NCI-H187 treated with DMSO at 0.1 percent for 48 hours (cell line): Measurements from ENCODE around the gene HAGHL.

Experiments
- DNase-seq: peaks from one replicate; lab custom pipeline; 2025; lab: John Stamatoyannopoulos, UW

HAGHL gene

GRCh38 chr16:759110-759910, 32.4 kb downstream of the HAGHL start:
- DNase-seq, result no peak

DNA sequence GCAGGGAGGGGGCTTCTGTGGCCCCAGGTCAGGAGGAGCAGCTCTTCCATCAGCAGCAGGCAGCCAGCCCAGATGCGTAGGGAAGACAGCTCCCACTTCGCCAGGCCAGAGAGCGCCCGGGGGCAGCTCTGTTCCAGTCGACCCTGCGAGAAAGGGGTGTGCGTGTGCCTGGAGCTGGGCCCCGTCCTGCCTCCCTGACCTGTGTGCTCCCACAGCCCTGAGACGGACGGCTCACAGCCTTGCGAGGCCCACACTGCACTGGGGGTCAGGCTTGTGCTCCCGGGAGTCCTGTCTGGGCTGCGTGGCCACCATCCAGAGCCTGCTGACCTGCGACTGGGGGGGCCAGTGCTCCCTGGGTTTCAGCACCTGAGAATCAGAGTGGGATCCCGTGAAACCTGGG, 33.2 kb downstream of the HAGHL start:
- no peak for DNase-seq

- DNase-seq, result no peak
Measured at GRCh38 chr16:760545-761343, 33.8 kb downstream of the HAGHL start, which contains the start of gene MSLN. TSS of gene MSLN (plus strand) at chr16:760734. CDS start at chr16:762681, 1,947 bp downstream.

DNA sequence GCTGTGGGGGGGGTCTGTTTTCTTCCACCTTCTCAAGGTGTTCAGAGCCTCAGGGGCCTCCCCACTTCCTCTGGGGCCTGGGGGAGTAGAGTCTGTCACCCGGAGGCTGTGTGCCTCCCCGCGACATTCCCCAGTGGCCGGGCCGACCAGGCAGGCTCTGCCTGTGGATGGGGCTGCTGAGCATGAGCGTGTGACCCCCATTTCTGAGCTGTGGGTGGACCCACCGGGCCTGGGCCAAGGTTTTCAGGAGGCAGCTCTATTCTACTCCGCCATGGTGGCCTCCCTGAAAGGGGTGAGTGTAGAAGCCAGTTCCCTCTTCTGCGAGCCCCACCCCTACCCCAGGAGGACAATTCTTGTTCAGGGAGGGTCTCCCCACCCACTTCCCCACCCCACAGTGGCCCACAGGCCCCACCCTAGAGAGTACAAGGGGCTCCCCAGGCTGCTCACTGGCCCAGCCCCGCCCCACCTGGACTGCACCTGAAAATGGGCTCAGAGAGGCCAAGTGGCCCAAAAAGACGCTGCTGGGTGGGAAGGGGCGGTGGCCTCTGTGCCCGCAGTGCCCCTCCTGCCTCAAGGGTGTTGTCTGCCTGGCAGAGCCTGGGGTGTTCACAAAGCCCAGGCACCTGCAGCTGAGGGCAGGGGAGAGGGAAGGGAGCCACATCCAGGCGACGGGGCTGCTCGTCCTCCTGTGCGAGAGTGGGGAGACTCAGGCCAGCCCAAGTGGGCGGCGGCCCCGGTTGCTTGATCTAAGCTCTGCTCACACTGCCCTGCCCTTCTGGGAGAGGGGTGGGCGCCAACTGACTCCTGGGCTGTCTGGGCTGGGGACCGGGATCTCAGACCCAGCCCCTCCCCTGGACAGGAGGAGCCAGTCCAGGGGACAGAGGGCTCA, 35.0 kb downstream of the HAGHL start:
- no peak for DNase-seq

GRCh38 chr16:762595-763268, 35.8 kb downstream of the HAGHL start:
- no peak for DNase-seq

- DNase-seq, result no peak
Measured at GRCh38 chr16:763369-764183, 36.7 kb downstream of the HAGHL start.

DNA sequence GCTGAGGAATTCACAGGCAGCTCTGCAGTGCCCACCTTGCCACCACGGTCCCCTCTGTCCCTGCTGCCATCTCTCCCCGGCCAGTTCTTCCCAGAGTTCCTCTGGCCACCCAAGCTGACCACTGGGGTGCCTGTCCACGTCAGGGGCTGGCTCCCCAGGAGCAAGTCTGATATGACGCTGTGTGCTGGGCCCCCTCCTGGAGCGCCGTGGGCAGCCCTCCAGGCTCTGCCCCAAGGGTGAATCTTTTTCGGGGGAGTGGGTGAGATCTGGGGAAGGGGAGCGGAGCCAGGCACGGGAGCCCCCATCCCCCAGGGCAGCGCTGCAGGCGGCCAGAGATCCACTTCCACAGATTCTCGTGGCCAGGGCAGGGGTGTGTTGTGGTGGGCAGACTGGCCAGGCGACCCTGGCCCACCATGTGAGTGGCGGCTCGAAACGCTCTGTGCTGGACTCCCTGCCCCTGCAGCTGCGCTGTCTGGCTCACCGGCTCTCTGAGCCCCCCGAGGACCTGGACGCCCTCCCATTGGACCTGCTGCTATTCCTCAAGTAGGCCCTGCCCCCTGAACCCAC, 37.4 kb downstream of the HAGHL start:
- no peak for DNase-seq

DNA sequence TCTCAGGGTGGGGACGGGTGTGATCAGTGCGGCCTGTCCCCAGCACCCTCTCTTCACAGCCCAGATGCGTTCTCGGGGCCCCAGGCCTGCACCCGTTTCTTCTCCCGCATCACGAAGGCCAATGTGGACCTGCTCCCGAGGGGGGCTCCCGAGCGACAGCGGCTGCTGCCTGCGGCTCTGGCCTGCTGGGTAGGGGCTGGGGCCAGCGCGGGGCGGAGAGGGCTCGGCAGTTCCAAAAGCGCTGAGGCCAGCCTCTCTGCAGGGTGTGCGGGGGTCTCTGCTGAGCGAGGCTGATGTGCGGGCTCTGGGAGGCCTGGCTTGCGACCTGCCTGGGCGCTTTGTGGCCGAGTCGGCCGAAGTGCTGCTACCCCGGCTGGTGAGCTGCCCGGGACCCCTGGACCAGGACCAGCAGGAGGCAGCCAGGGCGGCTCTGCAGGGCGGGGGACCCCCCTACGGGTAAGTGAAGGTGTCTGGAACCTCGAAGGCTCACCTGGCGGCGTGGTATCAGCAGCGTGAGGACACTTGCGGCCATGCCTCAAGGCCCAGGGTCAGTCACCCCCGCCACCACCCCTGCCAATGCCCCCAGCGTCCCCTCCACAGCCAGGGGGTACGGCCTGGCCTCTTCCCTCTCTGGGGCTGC, 38.1 kb downstream of the HAGHL start:
- DNase-seq, result no peak

DNA sequence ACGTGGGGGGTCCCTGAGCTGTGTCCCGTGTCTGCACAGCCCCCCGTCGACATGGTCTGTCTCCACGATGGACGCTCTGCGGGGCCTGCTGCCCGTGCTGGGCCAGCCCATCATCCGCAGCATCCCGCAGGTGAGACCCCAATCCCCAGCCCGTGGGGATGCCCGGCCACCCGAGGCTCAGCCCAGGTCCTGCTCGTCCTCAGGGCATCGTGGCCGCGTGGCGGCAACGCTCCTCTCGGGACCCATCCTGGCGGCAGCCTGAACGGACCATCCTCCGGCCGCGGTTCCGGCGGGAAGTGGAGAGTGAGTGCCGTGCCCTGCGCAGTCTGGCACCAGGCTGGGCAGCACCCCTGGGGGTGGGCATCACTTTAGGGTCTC, 38.6 kb downstream of the HAGHL start:
- no peak for DNase-seq

DNA sequence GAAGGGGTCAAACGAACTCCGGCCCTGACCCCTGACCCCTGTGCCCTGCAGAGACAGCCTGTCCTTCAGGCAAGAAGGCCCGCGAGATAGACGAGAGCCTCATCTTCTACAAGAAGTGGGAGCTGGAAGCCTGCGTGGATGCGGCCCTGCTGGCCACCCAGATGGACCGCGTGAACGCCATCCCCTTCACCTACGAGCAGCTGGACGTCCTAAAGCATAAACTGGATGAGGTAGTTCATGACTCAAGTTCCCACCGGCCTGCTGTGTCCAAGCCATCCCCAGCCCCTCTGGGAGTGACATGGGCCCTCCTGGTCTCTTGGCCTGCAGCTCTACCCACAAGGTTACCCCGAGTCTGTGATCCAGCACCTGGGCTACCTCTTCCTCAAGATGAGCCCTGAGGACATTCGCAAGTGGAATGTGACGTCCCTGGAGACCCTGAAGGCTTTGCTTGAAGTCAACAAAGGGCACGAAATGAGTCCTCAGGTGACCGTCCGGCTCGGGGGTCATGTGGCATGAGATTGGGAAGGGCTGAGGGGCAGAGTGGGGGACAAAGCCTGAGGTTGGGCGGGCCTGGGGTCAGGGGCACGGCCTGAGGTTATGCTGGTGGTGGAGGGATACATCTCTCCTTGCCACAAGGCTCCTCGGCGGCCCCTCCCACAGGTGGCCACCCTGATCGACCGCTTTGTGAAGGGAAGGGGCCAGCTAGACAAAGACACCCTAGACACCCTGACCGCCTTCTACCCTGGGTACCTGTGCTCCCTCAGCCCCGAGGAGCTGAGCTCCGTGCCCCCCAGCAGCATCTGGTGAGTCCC, 39.3 kb downstream of the HAGHL start:
- no peak for DNase-seq

DNA sequence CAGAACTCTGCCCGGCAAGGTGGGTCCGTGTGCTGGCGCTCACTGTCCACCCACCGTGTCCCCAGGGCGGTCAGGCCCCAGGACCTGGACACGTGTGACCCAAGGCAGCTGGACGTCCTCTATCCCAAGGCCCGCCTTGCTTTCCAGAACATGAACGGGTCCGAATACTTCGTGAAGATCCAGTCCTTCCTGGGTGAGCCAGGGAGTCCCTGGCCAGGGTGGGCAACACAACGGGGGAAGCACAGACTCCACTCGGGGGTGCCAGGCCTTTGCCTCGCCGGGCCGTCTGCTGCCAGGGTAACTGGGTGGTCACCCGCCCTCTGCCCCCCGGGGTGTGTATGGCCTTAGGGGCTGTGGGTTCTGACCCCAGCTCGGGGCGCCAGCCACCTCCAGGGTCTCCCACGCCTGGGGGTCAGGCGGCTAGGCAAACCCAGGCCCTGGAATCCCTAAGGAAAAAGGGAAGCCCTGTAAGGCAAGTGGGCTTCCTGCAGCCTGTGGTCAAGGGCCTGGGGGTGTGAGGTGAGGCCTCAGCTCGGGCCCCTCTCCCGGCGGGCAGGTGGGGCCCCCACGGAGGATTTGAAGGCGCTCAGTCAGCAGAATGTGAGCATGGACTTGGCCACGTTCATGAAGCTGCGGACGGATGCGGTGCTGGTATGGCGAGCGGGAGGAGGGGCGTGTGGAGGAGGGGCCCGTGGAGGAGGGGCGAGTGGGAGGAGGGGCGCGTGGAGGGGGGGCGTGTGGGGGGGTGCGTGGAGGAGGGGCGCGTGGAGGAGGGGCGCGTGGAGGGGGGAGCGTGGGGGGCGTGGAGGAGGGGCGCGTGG, 40.1 kb downstream of the HAGHL start:
- no peak for DNase-seq

DNA sequence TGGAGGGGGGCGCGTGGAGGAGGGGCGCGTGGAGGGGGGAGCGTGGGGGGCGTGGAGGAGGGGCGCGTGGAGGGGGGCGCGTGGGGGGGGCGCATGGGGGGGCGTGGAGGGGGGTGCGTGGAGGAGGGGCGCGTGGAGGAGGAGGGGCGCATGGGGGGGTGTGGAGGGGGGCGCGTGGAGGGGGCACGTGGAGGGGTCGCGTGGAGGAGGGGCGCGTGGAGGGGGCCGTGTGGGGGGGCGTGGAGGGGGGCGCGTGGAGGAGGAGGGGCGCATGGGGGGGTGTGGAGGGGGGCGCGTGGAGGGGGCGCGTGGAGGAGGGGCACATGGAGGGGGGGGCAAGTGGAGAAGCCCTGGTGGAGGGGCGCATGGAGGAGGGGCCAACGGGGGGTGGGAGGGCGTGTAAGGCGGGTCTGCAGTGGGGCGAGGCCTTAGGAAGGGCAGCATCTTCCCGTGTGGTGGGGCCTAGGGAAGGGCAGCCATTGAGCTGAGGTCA, 40.9 kb downstream of the HAGHL start:
- no peak for DNase-seq

- no peak for DNase-seq
Measured at GRCh38 chr16:768428-768827, 41.5 kb downstream of the HAGHL start.

DNA sequence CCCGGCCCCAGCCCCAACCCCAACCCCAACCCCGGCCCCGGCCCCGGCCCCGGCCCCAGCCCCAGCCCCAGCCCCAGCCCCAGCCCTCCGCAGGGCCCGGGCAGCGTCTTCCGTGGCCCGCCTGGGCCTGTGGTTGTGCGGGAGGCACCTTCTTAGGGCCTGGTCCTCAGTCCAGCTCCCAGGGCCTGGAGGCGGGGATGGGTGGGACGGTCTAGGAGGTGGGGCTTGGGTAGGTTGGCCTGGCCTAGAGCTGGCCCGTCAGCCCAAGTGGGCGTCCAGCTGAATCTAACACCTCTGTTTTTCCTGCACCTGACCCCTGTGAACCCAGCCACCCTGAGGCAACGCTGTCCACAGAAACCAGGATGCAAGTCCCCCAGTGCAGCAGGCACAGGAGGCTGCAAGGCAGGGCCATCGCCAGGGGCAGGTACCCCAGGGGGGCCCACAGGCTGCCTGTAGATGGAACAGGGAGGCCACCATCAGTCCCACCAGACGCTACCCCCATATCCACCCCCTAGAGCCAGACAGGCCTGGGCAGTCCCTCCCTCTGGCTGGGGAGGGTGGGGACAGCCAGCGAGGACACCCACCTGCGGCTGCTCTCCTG, 42.4 kb downstream of the HAGHL start:
- no peak for DNase-seq

- DNase-seq, result no peak
Measured at GRCh38 chr16:769934-770333, 43.0 kb downstream of the HAGHL start.

GRCh38 chr16:770411-770810, 43.5 kb downstream of the HAGHL start:
- DNase-seq, result no peak

GRCh38 chr16:772959-773358, 46.1 kb downstream of the HAGHL start:
- DNase-seq, result no peak
